EH (cell line): ENCODE data around the gene CLSTN2.

Source experiments
- DNase-seq: peaks from one replicate; pipeline ENCODE4 v3.0.0-alpha.2; 2015; ENCODE audit warnings: low read depth

CLSTN2 gene

GRCh38 chr3:140096037-140096436, 161.1 kb downstream of the CLSTN2 start:
- no peak for DNase-seq

DNA sequence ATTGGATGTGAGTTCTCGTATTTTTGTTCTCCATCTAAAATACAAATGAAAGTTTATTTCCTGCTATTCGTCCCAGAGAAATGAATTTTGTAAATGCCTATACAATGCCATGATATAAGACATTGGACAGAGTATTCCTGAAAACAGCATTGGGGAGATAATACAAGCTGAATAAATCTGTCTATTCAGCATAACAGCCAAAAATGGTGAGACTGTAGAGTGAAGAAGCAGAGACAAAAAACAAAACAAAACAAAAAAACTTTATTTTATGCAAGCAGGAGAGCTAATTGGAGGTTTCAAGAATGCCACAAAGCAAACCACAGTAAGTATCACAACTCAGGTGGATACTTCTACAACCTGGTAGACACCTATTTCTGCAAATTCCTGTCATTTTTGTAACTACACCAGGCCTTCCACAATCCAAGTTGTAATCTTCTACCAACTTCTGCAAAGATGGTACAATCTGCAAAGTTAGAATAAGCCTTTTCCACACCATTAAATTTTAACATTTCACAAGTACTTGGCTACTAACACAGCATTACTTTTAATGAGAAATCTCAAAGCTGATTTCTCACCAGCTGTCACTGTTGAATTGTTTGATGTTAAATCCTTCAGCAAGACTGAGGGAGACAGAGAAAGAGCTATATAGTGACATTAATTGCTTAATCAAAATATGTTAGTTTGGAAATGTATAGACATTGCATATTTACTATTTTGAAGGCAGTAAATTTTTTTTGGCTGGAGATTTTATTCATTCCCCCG, 163.1 kb downstream of the CLSTN2 start:
- no peak for DNase-seq

- no peak for DNase-seq
Observed at GRCh38 chr3:140100479-140100878, 165.5 kb downstream of the CLSTN2 start.

GRCh38 chr3:140103166-140103565, 168.2 kb downstream of the CLSTN2 start:
- no peak for DNase-seq

GRCh38 chr3:140103986-140104645, 169.1 kb downstream of the CLSTN2 start:
- no peak for DNase-seq

DNA sequence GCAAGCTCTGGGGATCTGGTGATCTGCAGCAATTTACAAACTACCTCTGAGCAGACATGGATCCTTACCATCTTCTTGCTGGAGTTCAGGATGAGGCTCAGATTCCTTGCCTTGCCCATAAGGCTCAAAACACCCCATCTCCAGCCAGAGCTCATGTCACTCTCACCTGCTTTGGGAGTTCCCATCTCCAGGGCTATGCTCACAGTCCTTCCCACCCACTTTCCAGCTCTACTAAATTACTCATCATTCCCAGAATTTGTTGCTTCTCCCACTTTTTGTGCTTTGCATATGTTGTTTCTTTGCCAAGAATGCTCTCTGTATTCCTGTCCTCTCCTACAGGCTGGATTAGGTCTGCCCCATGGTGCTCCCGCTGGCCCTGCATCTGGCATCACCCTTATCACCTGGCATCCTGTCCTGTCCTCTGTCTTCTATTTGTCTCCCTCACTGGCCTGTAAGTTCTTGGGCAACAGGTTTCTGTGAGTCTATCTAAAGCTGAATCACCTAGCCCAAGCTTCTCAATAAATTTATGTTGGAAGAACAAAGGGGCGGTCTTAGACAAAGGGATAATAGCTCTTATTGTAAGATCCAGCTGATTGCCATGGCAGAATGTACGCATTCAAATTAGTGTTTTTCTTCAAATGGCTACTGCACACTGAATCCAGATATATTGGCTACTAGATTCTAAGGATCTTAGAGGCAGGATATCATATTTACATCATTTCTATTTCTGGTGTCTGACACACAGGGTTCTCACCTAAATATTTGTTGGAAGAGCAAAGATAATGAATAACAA, 179.2 kb downstream of the CLSTN2 start:
- no peak for DNase-seq

DNA sequence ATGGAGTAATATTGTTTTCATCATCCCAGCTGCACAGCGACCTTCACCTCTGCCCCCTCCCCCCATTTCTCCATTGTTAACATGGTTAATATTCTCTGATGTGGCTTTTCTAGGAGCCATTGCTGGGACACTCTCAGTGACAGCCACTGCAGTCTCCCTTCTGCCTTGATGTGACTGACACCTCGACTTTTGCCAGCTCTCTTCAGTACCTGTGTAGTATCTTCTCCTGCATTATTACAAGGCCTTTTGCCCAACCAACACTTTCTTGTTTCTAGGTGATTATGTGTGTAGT, 179.8 kb downstream of the CLSTN2 start:
- no peak for DNase-seq

- peak; percentile 70 for DNase-seq
Observed at GRCh38 chr3:140117096-140117526, 182.1 kb downstream of the CLSTN2 start.

DNA sequence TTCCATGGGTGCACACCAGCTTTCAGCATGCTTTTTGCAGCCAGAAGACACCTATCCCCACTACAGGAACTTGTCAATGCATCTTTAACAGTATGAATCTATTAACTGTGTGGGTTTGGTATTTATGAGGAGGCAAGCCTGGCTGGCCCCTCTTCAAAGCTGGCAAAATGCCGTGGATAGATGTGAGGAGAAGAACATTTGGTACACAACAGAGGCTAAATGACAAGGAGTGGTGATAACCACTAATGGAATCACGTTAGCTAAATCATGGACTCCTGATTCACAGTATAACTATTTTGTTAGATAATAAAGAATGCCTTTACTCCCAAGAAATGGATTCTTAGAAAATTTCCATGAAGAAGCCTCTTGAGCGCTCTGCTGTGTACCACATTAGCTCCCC, 187.2 kb downstream of the CLSTN2 start:
- DNase-seq: peak; percentile 6

DNA sequence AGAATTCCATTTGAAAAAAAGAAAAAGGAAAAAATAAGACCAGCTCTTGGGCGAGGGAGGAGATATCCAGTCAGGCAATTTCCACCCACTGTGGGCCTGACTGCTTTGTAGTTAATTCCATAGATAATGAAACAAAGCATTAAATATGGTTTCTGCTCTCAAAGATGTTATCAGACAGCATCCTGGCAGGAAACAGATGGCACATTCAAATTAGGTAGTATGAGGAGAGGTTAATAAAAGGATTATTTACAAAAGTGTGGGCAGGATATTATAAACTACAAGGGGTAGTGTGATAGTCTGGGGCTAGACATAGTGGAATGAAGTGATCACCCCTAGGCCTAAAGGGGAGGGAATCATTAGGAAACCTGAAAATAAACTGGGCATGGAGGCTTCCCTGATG, 193.2 kb downstream of the CLSTN2 start:
- no peak for DNase-seq

DNA sequence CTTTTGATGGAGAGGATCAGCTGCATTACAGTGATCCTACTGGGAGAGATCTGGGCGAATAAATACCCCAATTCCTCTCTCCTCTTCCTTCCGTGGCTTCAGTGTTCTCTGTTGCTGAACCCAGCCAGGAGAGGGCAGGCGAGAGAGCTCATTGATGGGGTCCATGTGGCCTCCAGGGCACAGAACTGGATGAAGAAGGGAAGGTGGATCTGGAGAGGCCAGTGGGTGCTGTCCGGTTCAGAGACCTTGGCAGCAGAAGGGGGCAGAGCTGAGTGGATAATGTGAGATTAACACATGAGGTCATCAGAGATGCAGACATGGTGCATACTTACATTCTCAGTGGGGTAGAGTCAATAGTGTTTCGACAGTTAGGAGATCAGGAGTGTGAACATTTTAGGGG, 193.6 kb downstream of the CLSTN2 start:
- peak; percentile 28 for DNase-seq

GRCh38 chr3:140129768-140130284, 194.8 kb downstream of the CLSTN2 start:
- no peak for DNase-seq

DNA sequence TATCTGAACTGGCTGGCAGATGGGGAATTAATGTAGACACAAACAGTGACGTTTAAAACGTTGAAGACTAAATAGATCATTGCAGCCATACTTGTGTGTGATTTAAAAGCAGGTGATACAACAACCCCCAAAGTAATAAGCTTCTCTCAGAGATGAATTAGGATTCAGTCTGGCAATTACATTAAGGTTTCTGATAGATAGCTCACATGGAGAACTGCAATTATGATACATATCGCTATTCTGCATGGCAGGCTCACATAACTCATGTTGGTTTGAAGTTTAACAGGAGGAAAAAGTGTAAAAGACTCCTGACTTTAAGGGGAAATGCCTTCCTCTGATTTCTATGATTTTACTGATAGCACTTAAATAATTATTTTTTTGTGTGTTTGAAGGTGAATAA, 196.9 kb downstream of the CLSTN2 start:
- DNase-seq: no peak

DNA sequence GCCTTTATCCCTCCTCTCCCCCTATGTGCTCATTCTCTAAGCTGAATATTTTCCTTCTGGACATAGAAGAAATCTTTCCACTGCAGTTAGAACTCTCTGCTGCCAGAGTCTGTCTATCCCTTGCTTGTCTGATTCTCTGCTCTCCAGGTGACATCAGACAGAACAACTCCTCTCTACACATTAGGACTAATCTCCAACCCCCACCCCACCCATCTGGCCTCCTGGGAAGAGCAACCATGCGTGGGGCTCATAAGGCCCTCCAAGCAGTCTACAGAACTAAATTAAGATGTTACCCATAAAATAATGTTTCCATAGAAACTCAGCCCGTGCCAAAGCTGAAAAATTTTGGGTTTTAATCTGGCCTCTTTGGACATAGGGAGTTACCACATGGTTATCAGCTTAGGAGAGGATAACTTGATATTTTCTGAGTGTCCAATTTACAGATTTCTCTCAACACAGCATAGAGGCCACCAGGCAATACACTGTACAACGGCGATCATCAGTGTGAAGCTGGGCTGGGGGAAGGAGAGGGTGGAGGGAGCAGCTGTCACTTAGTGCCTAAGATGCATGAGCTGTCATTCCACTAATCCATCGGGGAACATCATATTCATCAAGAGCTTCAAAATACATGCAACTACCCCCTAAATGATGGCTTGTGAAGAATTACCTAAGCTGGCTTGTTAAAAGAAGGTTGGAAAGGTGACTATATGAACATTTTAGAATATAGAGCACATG, 199.4 kb downstream of the CLSTN2 start:
- no peak for DNase-seq

GRCh38 chr3:140135461-140135860, 200.5 kb downstream of the CLSTN2 start:
- DNase-seq: no peak

- DNase-seq: no peak
Observed at GRCh38 chr3:140143367-140144069, 208.5 kb downstream of the CLSTN2 start.

DNA sequence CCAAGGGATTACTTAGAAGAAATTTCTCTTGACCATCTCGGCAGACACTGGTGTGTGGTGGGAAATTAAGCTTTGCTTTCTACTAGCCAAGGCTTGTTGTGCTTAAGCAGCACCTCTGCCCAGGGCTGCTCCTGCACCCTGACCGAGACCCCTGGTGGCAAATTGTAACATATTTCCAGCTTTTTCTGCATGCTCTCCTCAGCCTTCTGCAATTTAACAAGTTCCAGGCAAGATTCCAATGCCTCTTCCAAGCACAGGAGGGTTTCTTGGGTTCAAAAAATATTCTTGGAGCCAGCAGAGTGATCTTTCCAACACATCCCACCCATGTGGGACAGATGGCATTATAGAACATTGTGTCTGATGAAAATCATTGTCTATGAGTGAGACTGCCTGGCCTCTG, 210.5 kb downstream of the CLSTN2 start:
- DNase-seq: no peak

DNA sequence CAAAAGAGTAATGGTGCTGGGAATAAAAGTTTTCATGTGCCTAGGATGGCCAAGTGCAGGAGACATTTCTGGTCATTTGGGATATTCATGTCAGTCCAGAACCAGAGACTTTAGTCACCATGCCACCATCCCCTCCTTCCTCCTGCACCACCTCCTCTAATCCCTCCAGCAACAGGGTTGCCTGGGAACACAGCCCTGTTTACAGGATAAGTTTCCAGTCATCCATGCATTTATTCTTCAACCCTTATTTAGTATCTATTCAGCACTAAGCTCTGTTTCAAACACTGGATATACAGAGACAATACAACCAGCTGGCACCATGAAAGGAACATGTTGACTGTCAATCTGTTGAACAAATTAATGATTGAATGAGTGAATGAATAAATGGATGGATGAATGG, 211.7 kb downstream of the CLSTN2 start:
- no peak for DNase-seq

DNA sequence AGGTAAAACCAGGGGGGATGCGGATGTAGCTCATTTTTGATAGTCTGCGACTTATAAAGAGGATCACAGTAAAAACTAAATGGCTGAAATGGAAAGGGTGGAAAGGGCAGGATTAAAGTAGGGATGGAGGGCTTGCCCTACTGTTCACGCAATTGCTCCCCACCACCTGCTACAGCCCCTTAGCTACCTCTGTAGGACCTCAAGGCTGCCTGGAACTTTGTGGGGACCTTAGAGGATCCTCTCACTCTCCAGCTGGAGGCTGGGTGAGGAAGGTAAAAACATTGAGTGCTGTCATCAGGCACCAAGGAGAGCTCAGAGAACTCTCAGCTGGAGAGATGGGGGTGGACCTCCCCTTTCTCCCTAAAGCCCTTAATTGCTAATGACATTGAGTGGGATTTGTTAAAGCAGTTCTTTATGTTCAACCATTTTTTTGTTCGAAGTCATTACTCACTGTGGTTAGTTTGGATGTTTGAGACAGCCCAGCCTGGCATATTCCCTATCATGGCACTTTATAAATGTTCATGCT, 213.0 kb downstream of the CLSTN2 start:
- DNase-seq: no peak

DNA sequence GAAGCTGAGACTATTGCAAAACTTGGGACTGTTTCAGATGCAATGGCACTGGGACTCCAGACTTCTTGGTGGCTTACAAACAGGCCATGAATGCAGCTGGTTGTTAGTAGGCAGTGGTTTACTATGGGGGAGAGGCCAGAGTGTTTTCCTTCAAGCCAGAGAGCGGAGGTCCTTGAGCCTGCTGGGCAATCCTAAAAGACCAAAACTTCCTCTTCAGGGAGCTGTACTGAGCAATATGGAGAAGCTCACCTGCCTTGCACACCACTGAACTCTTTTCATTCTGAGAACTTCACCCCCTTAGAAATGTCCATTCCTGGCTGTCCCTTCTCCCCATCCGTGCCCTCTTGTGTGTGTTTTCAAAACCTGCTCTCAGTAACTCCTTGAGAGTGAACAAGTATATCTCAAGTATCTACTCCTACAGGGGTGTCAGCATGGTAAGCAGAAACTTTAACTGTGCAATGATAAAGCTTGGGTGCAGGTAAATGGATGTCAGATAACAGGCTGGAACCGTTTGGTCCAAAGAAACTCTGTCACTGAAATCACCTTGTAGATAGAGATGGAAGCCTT, 213.9 kb downstream of the CLSTN2 start:
- no peak for DNase-seq

GRCh38 chr3:140151321-140151720, 216.3 kb downstream of the CLSTN2 start:
- DNase-seq: no peak
